Caco-2 (cell line): Measurements from ENCODE around the gene RNF32. TPM values are rescaled to one million over a fixed set of nuclear protein-coding genes. Genes with fewer than 3 reads are reported as not detected.

Source experiments
- BruUV-seq: library from RNA; stranded (reverse); fragments of 400-500 nt; replicated peaks from 2 replicates; lab custom pipeline; 2021; lab: Mats Ljungman, UMichigan
- CTCF ChIA-PET: fragments of 300-600 bp; sonication (Branson Sonifier 250); formaldehyde crosslinking; loops from one replicate; lab custom pipeline; 2022; ENCODE audit warnings: antibody characterized with exemption; lab: Charles Lee
- POLR2A ChIA-PET: fragments of 300-600 bp; sonication (Branson Sonifier 250); formaldehyde crosslinking; loops from one replicate; lab custom pipeline; 2022; ENCODE audit warnings: antibody characterized with exemption; lab: Charles Lee
- DNase-seq, 2 experiments: peaks; one replicate each; pipeline versions ENCODE4 v3.0.0 to v3.0.0-alpha.2; 2020 to 2022
- H3K27me3 ChIP-seq: replicated peaks from 2 replicates; pipeline ENCODE4 v1.6.0; 2011; ENCODE audit warnings: low read length; ENCODE audit not compliant: control insufficient read depth, insufficient read depth
- H3K36me3 ChIP-seq: 2 replicates; pipeline ENCODE4 v1.5.1; 2011; ENCODE audit warnings: low read length; ENCODE audit not compliant: control insufficient read depth, insufficient read depth
- H3K4me1 ChIP-seq: fragments of 250-450 bp; sonication (Bioruptor Pico); 2 replicates; pipeline ENCODE4 v1.5.1; 2020; ENCODE audit warnings: mild to moderate bottlenecking
- H3K4me3 ChIP-seq: 2 replicates; pipeline ENCODE4 v1.5.1; 2011; ENCODE audit warnings: low read depth, mild to moderate bottlenecking, control low read depth, low read length
- H3K9me3 ChIP-seq: fragments of 250-450 bp; sonication (Bioruptor Pico); 2 replicates; pipeline ENCODE4 v1.5.1; 2020; ENCODE audit warnings: mild to moderate bottlenecking, moderate library complexity
- H3K27ac Mint-ChIP-seq: one replicate; pipeline ENCODE4 v1.8.0; 2022; ENCODE audit warnings: mixed read lengths; ENCODE audit not compliant: unreplicated experiment
- H3K27me3 Mint-ChIP-seq: one replicate; pipeline ENCODE4 v1.8.0; 2022; ENCODE audit warnings: mixed read lengths; ENCODE audit not compliant: insufficient read depth, unreplicated experiment
- H3K36me3 Mint-ChIP-seq: one replicate; pipeline ENCODE4 v1.8.0; 2022; ENCODE audit warnings: mild to moderate bottlenecking, mixed read lengths; ENCODE audit not compliant: insufficient read depth, unreplicated experiment
- H3K4me1 Mint-ChIP-seq: one replicate; pipeline ENCODE4 v1.8.0; 2022; ENCODE audit warnings: low read depth, mixed read lengths; ENCODE audit not compliant: unreplicated experiment
- H3K4me3 Mint-ChIP-seq: one replicate; pipeline ENCODE4 v1.8.0; 2022; ENCODE audit warnings: mild to moderate bottlenecking, moderate library complexity, mixed read lengths; ENCODE audit not compliant: unreplicated experiment
- H3K9me3 Mint-ChIP-seq: one replicate; pipeline ENCODE4 v1.8.0; 2022; ENCODE audit warnings: mixed read lengths; ENCODE audit not compliant: unreplicated experiment
- CTCF ChIP-seq, 2 experiments: fragments of 200-600 bp in 1 of 2; IDR thresholded peaks; 1 replicate in 1 of 2; 2 replicates in 1 of 2; pipeline versions ENCODE4 v1.5.1 to v1.8.0; 2011 to 2022; ENCODE audit warnings: antibody characterized with exemption in 1 of 2, control low read depth in 1 of 2, inconsistent platforms in 1 of 2, low read depth in 1 of 2, low read length in 1 of 2, mild to moderate bottlenecking in 1 of 2, moderate library complexity in 1 of 2; ENCODE audit not compliant: insufficient read depth in 1 of 2, severe bottlenecking in 1 of 2, unreplicated experiment in 1 of 2
- intact Hi-C: fragments of 100-400 bp; cut with micrococcal nuclease; formaldehyde crosslinking; loops from one replicate; pipeline ENCODE4 v1.10.0; 2022; ENCODE audit not compliant: unreplicated experiment
- total RNA-seq: library from RNA; stranded (reverse); gene quantifications from 2 replicates; pipeline ENCODE4 v1.2.3, GENCODE V29; 2022

RNF32 gene
- total RNA-seq, 1 experiment from 2014 or later = 26.0 TPM

GRCh38 chr7:156722043-156722826, 81.7 kb downstream of the RNF32 start:
- DNase-seq = no peak
- H3K4me1 Mint-ChIP-seq = peaks cover 8% of the 10 kb centered on the region
- Histone ChIP-seq H3K9me3 (no peaks in the 10 kb centered on the region), H3K36me3 (no peaks in the 10 kb centered on the region), H3K4me1 (no peaks in the 10 kb centered on the region; the same call in 1 of the 2 replicates), H3K4me3 (no peak overlapping the region), H3K27me3 (no peaks in the 10 kb centered on the region)
- H3K36me3 Mint-ChIP-seq = peaks cover 11% of the 10 kb centered on the region
- no peak overlapping the region for H3K27ac Mint-ChIP-seq
- H3K4me3 Mint-ChIP-seq = no peak overlapping the region
- CTCF ChIA-PET = no interaction called here
- BruUV-seq = no TSS peak
- no peaks in the 10 kb centered on the region for H3K9me3 Mint-ChIP-seq
- TF ChIP-seq CTCF (IDR thresholded peaks at IDR 0.05; ENCODE audit: insufficient read depth in 1 of 2, low read depth in 1 of 2, low read length in 1 of 2, severe bottlenecking in 1 of 2, unreplicated experiment in 1 of 2) = no peak
- intact Hi-C loops = no loop called here
- POLR2A ChIA-PET = no interaction called here
- no peaks in the 10 kb centered on the region for H3K27me3 Mint-ChIP-seq

GRCh38 chr7:156725073-156725472, 84.5 kb downstream of the RNF32 start:
- BruUV-seq = no TSS peak
- no peaks in the 10 kb centered on the region for H3K27me3 ChIP-seq
- Mint-ChIP-seq H3K27ac (no peak overlapping the region), H3K27me3 (no peaks in the 10 kb centered on the region), H3K4me1 (peaks cover 8% of the 10 kb centered on the region), H3K4me3 (no peak overlapping the region), H3K9me3 (no peaks in the 10 kb centered on the region), H3K36me3 (peaks cover 8% of the 10 kb centered on the region)
- H3K4me3 ChIP-seq = no peak overlapping the region
- intact Hi-C loops = no loop called here
- no peak for TF ChIP-seq CTCF (IDR thresholded peaks at IDR 0.05; ENCODE audit: insufficient read depth in 1 of 2, low read depth in 1 of 2, low read length in 1 of 2, severe bottlenecking in 1 of 2, unreplicated experiment in 1 of 2)
- DNase-seq = no peak
- ChIA-PET POLR2A (no interaction called here), CTCF (no interaction called here)
- no peaks in the 10 kb centered on the region for H3K9me3 ChIP-seq
- H3K4me1 ChIP-seq = no peaks in the 10 kb centered on the region; the same call in 1 of the 2 replicates
- no peaks in the 10 kb centered on the region for H3K36me3 ChIP-seq

- TF ChIP-seq CTCF (IDR thresholded peaks at IDR 0.05; ENCODE audit: insufficient read depth in 1 of 2, low read depth in 1 of 2, low read length in 1 of 2, severe bottlenecking in 1 of 2, unreplicated experiment in 1 of 2) = no peak
- Histone ChIP-seq H3K27me3 (no peaks in the 10 kb centered on the region), H3K4me1 (no peaks in the 10 kb centered on the region; the same call in 1 of the 2 replicates), H3K4me3 (no peak overlapping the region), H3K9me3 (no peaks in the 10 kb centered on the region), H3K36me3 (no peaks in the 10 kb centered on the region)
- Mint-ChIP-seq H3K27me3 (no peaks in the 10 kb centered on the region), H3K27ac (no peak overlapping the region), H3K9me3 (no peaks in the 10 kb centered on the region), H3K36me3 (peaks cover 12% of the 10 kb centered on the region), H3K4me1 (peaks cover 11% of the 10 kb centered on the region), H3K4me3 (no peak overlapping the region)
- ChIA-PET CTCF (no interaction called here), POLR2A (no interaction called here)
- no TSS peak for BruUV-seq
- DNase-seq = no peak
- intact Hi-C loops = no loop called here
Measured at GRCh38 chr7:156725936-156726335, 85.4 kb downstream of the RNF32 start.
